Esophagus (tissue), 2 donors: ENCODE results near the gene ELP6. TPM values are rescaled to one million over a fixed set of nuclear protein-coding genes. Genes with fewer than 3 reads are reported as not detected.

Experiments
- H3K27ac ChIP-seq, 2 donors: one replicate each; pipeline ENCODE4 v1.5.1; 2013; ENCODE audit warnings: low read depth in 2 of 2, mild to moderate bottlenecking in 2 of 2, inconsistent platforms in 1 of 2, low read length in 1 of 2, moderate library complexity in 1 of 2
- H3K27me3 ChIP-seq, 2 donors: one replicate each; pipeline ENCODE4 v1.6.1; 2013; ENCODE audit warnings: low read length in 2 of 2, control low read depth in 1 of 2, mild to moderate bottlenecking in 1 of 2; ENCODE audit not compliant: insufficient read depth in 2 of 2, control insufficient read depth in 1 of 2
- H3K36me3 ChIP-seq, 2 donors: one replicate each; pipeline ENCODE4 v1.6.1; 2013; ENCODE audit warnings: low read length in 1 of 2; ENCODE audit not compliant: control insufficient read depth in 2 of 2, insufficient read depth in 2 of 2
- H3K4me1 ChIP-seq, 2 donors: one replicate each; pipeline ENCODE4 v1.6.1; 2013; ENCODE audit warnings: low read length in 1 of 2; ENCODE audit not compliant: control insufficient read depth in 2 of 2, insufficient read depth in 2 of 2
- H3K4me3 ChIP-seq, 2 donors: one replicate each; pipeline ENCODE4 v1.5.1; 2013; ENCODE audit warnings: low read length in 2 of 2, mild to moderate bottlenecking in 2 of 2, low read depth in 1 of 2, moderate library complexity in 1 of 2
- H3K9me3 ChIP-seq, 2 donors: one replicate each; pipeline ENCODE4 v1.6.1; 2013; ENCODE audit warnings: mild to moderate bottlenecking in 2 of 2, low read depth in 1 of 2, low read length in 1 of 2, moderate library complexity in 1 of 2; ENCODE audit not compliant: control insufficient read depth in 2 of 2, insufficient read depth in 1 of 2
- WGBS, 2 donors: extraction: QIAGEN DNeasy Blood & Tissue Kit; methylation state at CpG; one replicate each; pipeline ENCODE4 v1.1.7; 2013; 5-methylcytosine and 5-hydroxymethylcytosine counted together
- polyA plus RNA-seq, 2 donors: library from polyadenylated mRNA; stranded (reverse); fragments of 200-250 nt; gene quantifications; one replicate each; pipeline ENCODE4 v1.2.3, GENCODE V29; 2013
- donor health status: healthy with polysubstance abuse.
- donor health status: Bipolar disorder and iron deficiency.

ELP6 gene
- polyA plus RNA-seq = 10 to 100 TPM; 18.9 to 24.7 TPM

DNA sequence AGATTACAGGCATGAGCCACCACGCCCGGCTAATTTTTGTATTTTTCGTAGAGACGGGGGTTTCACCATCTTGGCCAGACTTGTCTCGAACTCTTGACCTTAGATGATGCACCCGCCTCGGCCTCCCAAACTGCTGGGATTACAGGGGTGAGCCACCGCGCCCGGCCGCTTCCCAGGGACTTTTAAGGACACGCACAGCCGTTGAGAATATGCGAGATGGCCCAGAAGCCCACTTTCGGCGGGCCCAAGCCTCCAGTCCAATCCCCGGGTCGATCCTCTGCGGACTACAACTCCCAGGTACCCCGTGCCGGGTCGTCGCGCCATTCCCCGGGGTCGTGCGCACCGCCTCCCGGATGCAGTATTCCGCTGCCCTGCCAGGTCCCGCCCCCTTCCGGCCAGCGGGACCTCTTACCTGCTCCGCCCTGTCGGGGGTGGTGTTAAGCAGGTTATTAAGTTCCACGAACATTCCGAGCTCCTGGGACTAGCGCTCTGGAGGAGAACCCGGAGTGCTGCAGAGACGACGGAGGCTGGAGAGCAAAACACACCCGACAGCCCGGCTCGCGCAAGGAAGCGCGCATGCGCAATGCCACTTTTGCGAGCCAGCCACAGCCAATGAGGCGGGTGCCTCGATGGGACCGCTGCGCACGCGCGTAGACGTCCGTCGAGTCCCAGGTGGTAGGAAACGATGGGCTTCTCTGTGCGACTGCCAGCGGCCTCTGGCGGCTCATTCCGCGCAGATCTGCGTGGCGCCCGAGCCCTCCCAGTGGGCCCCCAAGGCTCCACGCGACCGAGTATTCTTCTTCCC lies at the start of gene ELP6:
TSS of gene ELP6 (minus strand) at position 588 of the 805 bp plus-strand sequence. CDS start at position 466, 122 bp downstream.
- no peaks in the 10 kb centered on the region for H3K4me1 ChIP-seq

DNA sequence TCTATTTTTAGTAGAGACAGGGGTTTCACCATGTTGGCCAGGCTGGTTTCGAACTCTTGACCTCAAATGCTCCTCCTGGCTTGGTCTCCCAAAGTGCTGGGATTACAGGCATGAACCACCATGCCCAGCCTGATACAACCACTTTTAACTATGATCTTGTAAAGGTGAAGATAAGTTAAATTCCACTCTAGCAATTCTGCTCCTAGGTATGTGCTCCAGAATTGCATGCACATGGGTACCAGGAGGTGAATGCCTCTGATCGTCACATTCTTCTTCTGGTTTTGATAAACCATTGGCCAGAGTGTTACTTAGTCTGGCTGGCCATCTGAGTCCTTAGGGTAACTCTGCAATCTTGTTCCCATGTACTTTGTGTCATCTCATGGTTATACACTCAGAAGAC lies 42.8 kb upstream of the ELP6 start:
- WGBS, 2 donors = 95 to 97% methylated on average over 2 of the region's 2 CpGs
- Histone ChIP-seq H3K4me1 (no peaks in the 10 kb centered on the region), H3K27me3 (no peaks in the 10 kb centered on the region), H3K27ac (no peak overlapping the region), H3K9me3 (no peaks in the 10 kb centered on the region), H3K36me3 (no peaks in the 10 kb centered on the region), H3K4me3 (no peak overlapping the region)

More for the DNA sequence above, at the start of gene ELP6:
- peaks cover 0 to 6% of the 10 kb centered on the region in 2 donors for H3K36me3 ChIP-seq
- peak within 1 kb of the TSS; percentile 98 to 99 for H3K27ac ChIP-seq
- H3K27me3 ChIP-seq = no peaks in the 10 kb centered on the region
- no peaks in the 10 kb centered on the region for H3K9me3 ChIP-seq
- peak within 1 kb of the TSS; percentile 68 to 71 for H3K4me3 ChIP-seq
- 0% methylated on average over 71 of the region's 71 CpGs for WGBS, 2 donors

GRCh38 chr3:47554335-47554734 lies 40.8 kb upstream of the ELP6 start:
- H3K4me3 ChIP-seq = no peak overlapping the region
- H3K27ac ChIP-seq = no peak overlapping the region
- H3K27me3 ChIP-seq = no peaks in the 10 kb centered on the region
- no peaks in the 10 kb centered on the region for H3K9me3 ChIP-seq
- H3K4me1 ChIP-seq = no peaks in the 10 kb centered on the region
- WGBS, 2 donors = 79 to 88% methylated on average over 6 of the region's 6 CpGs
- H3K36me3 ChIP-seq = no peaks in the 10 kb centered on the region

DNA sequence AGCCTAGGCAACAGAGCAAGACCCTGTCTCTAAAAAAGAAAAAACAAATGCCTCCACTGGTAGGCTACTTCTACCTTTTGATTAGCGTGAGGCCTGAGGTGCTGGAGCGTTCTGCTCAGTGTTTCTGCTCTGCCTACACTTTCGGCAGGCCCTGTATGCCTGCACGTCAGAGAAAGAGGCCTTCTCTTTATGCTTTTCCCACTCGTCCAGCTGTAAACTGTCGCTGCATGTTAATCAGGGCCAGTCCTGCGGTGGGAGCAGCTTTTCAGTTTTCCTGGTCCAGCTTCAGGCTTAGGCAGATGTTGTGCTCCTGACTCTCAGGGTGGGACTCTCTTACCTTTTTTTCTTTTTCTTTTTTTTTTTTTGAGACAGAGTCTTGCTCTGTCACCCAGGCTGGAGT lies 39.9 kb upstream of the ELP6 start:
- Histone ChIP-seq H3K9me3 (no peaks in the 10 kb centered on the region), H3K4me1 (no peaks in the 10 kb centered on the region), H3K36me3 (no peaks in the 10 kb centered on the region), H3K27me3 (no peaks in the 10 kb centered on the region), H3K27ac (no peak overlapping the region), H3K4me3 (no peak overlapping the region)
- WGBS, 2 donors = 84 to 85% methylated on average over 7 of the region's 7 CpGs

- Histone ChIP-seq H3K9me3 (no peaks in the 10 kb centered on the region), H3K36me3 (no peaks in the 10 kb centered on the region), H3K4me3 (no peak overlapping the region), H3K27me3 (no peaks in the 10 kb centered on the region), H3K27ac (no peak overlapping the region), H3K4me1 (peaks cover 0 to 3% of the 10 kb centered on the region in 2 donors)
- 31 to 41% methylated on average over 21 of the region's 21 CpGs for WGBS, 2 donors
Observed at GRCh38 chr3:47542471-47543173, 29.1 kb upstream of the ELP6 start.

- no peak overlapping the region for H3K27ac ChIP-seq
- no peak overlapping the region for H3K4me3 ChIP-seq
- no peaks in the 10 kb centered on the region for H3K36me3 ChIP-seq
- 70% methylated on average over 6 of the region's 6 CpGs for WGBS, 2 donors
- peaks cover 0 to 3% of the 10 kb centered on the region in 2 donors for H3K4me1 ChIP-seq
- no peaks in the 10 kb centered on the region for H3K27me3 ChIP-seq
- no peaks in the 10 kb centered on the region for H3K9me3 ChIP-seq
Observed at GRCh38 chr3:47541583-47542108, 28.1 kb upstream of the ELP6 start.

GRCh38 chr3:47540281-47540680 lies 26.8 kb upstream of the ELP6 start:
- no peak overlapping the region for H3K4me3 ChIP-seq

DNA sequence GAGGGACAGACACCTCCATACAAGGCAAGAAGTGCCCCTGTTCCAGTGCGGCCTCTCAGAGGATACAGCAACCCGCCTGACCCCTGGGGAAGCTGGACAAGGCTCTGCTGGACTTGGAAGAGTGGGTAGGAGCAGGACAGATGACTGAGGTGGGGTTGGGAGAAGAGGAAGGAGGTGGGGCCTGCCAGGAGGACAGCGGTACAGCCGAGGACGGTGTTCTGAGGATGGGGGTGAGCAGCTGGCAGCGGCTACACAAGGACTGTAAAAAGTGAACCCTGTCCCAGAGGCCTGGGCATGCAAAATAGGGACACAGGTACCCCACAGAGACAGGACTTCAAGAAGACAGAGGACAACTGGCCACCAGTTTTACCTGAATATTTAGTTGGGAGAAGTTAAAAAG lies 23.5 kb upstream of the ELP6 start:
- WGBS, 2 donors = 91 to 93% methylated on average over 6 of the region's 6 CpGs
- no peaks in the 10 kb centered on the region for H3K27me3 ChIP-seq
- H3K9me3 ChIP-seq = no peaks in the 10 kb centered on the region
- no peaks in the 10 kb centered on the region for H3K4me1 ChIP-seq
- H3K36me3 ChIP-seq = no peaks in the 10 kb centered on the region
- no peak overlapping the region for H3K27ac ChIP-seq
- H3K4me3 ChIP-seq = no peak overlapping the region

More at GRCh38 chr3:47540281-47540680, 26.8 kb upstream of the ELP6 start:
- Histone ChIP-seq H3K9me3 (no peaks in the 10 kb centered on the region), H3K36me3 (no peaks in the 10 kb centered on the region), H3K27ac (no peak overlapping the region), H3K4me1 (peaks cover 0 to 3% of the 10 kb centered on the region in 2 donors), H3K27me3 (no peaks in the 10 kb centered on the region)
- WGBS, 2 donors = 82 to 85% methylated on average over 4 of the region's 4 CpGs

DNA sequence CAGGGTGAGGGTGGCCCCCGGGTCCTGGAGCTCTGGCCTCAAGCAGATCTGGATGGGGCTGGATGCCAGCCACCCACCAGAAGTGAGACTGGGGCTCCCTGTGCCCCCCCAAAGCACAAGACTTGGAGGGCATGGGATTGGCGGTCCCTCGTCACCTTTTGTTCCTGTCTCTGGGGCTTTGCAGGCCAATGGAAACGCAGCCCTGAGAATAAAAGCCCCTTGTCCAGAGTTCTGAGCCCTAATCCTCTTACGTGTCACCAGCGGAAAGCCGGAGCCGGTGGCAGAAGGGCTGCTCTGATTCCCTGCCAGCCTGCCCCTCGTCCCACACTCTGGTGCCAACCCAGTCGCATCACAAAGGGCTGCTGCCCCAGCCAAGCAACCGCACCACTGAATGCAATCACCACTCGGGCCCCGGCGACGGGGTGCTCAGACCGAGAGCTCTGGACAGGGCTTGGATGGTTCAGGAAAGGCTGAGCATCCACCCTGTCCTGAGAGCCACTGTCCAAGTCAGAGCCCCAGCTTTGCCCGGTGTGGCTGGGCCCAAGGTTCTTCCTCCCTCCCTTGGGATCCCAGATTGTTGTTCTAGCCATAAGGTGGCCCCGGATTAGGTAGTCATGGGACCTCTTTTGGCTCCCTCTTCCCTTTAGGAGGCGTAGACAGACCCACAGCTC lies 22.8 kb upstream of the ELP6 start:
- H3K27me3 ChIP-seq = no peaks in the 10 kb centered on the region
- H3K27ac ChIP-seq = no peak overlapping the region
- no peaks in the 10 kb centered on the region for H3K4me1 ChIP-seq
- no peaks in the 10 kb centered on the region for H3K9me3 ChIP-seq
- H3K4me3 ChIP-seq = no peak overlapping the region
- H3K36me3 ChIP-seq = no peaks in the 10 kb centered on the region
- 92 to 93% methylated on average over 19 of the region's 19 CpGs for WGBS, 2 donors
